Measurements from ENCODE around the gene TBC1D22B.
"Not testable (repeated sequence)": the region's sequence is repeated elsewhere in the genome, so short reads cannot be mapped to it uniquely, and the experiment has no call there.

Gene TBC1D22B

DNA sequence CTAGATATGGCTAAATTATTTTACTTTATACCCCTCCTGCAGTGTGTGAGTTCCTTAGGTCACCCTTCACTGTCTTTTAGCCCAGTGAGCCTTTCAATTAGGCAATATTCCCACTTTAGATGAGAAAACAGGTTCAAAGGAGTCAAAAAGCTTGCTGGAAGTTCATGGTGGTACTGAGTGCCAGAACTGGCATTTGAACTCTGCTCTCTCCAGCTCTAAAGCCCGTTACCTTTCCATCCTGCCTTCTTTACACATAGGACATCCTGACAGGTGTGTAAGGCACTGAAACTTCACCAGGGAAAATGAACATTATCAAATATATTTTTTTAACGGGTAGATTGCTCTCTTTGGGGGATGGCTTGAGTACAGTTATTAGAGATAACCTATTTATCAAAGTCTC, 11.5 kb downstream of the TBC1D22B start:
- no peak for DNase-seq (ENCODE audit: low read depth)

DNA sequence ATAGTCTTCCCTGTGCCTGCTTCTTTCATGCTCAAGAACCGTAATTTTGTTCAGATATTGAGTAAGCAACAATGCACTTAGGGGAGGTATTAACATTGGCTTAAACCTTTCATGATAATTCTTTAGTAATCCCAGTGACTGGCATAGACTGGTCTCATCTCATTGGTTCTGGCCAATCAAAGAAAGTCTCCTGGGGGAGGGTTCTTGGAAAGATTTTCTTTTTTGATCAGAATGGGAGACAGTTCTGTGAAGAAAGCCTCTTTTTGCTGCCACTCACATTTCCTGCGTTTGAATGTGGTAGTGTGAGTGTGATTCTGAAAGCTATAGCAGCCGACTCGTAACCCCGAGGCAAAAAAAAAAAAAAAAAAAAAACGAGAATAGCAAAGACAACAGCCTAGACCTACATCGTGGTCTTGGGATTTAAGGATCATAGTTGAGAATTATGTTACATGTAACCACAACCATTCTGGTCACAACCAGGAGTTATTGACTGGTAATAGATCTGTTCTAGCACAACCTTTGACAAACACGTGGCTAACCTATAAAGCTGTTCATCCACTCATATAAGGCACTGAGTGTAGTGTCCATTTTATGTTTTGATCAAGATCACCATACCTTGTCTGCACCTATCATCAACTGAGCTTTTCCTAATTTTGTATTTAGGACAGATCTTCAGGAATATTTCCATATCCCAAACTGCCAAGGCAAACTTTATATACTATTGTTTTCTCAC, 15.4 kb downstream of the TBC1D22B start:
- no peak for DNase-seq (ENCODE audit: low read depth)

GRCh38 chr6:37273690-37274089, 16.1 kb downstream of the TBC1D22B start:
- DNase-seq (ENCODE audit: low read depth), result no peak

- DNase-seq (ENCODE audit: low read depth), result no peak
Observed at GRCh38 chr6:37275350-37275749, 17.8 kb downstream of the TBC1D22B start.

DNA sequence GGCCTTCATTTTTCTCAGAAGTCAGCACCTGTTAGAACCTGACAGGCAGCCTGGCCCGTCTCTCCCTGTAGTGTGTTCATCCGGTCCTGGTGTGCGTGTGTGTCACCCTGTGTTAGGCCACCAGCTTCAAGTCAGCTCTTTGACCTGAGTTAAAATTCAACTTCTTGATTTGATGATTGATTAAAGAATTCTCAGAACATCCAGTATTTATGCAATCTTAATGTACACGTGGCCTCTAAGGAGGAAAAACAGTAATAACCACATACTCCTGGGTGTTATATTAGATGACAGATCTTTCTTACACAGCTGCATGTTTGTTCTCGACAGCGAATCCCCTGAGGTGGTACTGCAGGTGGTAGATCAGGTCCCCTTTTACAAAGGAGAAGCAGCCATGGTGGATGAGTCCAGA, 19.4 kb downstream of the TBC1D22B start:
- DNase-seq (ENCODE audit: low read depth), result no peak

- DNase-seq (ENCODE audit: low read depth), result no peak
Observed at GRCh38 chr6:37279366-37280134, 22.0 kb downstream of the TBC1D22B start.

- DNase-seq (ENCODE audit: low read depth), result no peak
Observed at GRCh38 chr6:37280162-37280887, 22.8 kb downstream of the TBC1D22B start.

DNA sequence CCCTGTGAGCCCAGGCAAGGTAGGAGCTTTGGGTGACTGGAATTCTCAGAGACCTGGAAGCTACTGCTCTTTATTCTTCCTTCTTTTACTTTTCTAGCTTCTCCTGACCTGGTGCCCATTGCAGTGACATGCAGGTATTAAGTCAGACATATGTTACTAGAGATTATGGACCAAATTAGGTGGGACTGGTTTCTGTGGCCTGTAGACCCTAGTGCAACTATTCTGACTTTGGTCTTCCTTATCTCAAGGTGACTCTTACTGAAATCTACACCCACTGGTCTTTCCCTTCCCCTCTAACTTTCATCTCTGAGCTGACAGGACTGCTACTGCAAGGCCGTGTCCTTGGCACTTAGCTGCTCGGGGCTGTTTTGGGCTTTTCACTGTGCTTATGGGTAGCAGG, 24.8 kb downstream of the TBC1D22B start:
- DNase-seq (ENCODE audit: low read depth), result no peak

GRCh38 chr6:37283268-37283667, 25.7 kb downstream of the TBC1D22B start:
- DNase-seq (ENCODE audit: low read depth), result no peak

DNA sequence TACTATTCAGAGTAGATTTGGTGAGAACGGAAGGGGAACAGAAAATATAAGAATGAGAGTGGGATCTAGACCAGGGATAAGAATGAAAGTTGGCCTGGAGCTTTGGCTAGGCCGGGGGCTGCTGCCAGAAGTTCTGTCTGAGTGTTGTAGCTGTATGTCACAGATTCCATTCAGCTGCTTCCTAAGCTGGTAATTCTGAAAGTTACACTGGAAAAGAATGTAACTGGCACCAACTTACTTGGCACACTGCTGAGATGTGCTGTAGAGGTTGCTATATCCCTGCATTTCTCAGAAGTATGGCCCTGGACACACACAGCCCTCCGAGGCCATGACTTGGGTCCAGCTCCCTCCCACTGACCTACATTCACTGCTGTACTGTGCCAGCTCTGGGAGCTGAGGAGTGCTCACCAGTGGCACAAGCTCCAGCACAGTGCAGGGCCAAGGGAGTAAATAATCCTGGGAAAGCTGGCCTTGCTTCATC, 26.1 kb downstream of the TBC1D22B start:
- DNase-seq (ENCODE audit: low read depth), result no peak

GRCh38 chr6:37284781-37285180, 27.2 kb downstream of the TBC1D22B start:
- no peak for DNase-seq (ENCODE audit: low read depth)

- DNase-seq (ENCODE audit: low read depth), result peak; percentile 31
Observed at GRCh38 chr6:37285861-37286311, 28.3 kb downstream of the TBC1D22B start.

- DNase-seq (ENCODE audit: low read depth), result no peak
Observed at GRCh38 chr6:37287519-37288157, 30.1 kb downstream of the TBC1D22B start.

GRCh38 chr6:37288247-37288646, 30.7 kb downstream of the TBC1D22B start:
- no peak for DNase-seq (ENCODE audit: low read depth)

DNA sequence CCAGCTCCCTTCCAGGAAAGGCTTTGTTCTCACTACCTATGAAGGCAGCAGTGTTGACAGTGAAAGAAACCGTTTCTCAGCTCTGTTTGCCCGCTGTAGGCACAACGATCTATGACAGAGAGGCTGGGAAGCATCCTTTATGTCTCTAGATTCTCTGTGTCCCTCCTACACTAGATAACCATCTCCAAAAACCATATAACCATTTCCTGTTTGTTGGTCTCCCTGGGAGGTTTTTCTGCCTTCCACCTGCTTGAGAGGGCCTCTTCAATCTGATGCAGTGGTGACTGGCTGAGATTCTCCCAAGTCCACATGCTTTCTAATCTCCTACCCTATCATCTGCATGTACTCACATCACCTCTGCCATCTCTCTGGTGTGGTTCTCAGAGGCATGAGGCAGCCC, 32.4 kb downstream of the TBC1D22B start:
- peak; percentile 18 for DNase-seq (ENCODE audit: low read depth)

DNA sequence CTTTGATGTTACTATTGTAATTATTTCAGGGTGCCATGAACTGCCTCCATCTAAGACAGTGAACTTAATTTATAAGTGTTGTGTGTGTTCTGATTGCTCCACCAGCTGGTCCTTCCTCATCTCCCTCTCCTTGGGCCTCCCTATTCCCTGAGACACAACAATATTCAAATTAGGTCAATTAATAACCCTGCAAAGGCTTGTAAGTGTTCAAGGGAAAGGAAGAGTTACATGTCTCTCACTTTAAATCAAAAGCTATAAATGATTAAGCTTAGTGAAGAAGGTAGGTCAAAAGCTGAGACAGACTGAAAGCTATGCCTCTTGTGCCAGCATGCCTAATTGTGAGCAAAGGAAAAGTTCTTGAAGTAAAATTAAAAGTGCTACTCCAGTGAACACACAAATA, 35.9 kb downstream of the TBC1D22B start:
- no peak for DNase-seq (ENCODE audit: low read depth)

GRCh38 chr6:37297637-37298036, 40.1 kb downstream of the TBC1D22B start:
- DNase-seq (ENCODE audit: low read depth), result not testable (repeated sequence)

DNA sequence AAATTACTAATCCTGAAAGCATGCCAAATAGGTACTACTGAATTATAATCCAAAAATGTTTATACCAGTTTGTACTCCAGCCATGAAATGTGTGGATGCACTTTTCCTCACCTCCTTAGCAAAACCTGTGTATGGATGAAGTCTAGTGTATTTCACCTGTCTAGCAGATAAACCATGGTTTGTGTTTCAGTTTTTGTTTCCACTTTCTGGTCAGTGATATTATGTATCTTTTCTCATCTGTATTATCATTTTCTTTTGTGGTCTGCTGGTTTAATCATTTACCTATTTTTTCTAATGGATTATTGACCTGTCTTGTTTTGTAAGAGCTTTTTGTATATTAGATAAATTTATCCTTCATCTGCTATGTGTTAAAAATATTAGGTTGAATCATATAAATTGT, 41.4 kb downstream of the TBC1D22B start:
- DNase-seq (ENCODE audit: low read depth), result no peak

DNA sequence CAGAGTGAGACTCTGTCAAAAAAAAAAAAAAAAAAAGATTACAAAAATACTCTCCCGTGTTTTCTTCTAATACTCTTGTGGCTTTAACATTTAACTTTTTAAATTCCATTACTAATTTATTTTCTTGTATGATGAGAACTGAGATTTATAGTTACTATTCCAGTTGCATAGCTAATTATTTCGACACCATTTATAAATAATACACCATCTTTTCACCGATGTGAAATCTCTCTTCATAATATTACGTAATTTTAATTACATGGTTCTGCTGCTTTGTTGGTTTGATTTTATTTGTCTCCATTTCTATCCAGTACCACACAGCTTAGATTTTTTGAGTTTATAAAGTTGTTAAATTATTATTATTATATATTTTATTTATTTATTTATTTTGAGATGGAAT, 42.4 kb downstream of the TBC1D22B start:
- no peak for DNase-seq (ENCODE audit: low read depth)

- no peak for DNase-seq (ENCODE audit: low read depth)
Observed at GRCh38 chr6:37302086-37302686, 44.6 kb downstream of the TBC1D22B start.

GRCh38 chr6:37303091-37303660, 45.6 kb downstream of the TBC1D22B start:
- DNase-seq (ENCODE audit: low read depth), result no peak
